WTC11 (cell line): Measurements from ENCODE around the gene ARPC2. TPM values are rescaled to one million over a fixed set of nuclear protein-coding genes. Genes with fewer than 3 reads are reported as not detected.

ENCODE experiments used
- ATAC-seq: fragments of 200-7000 bp; cut with Tn5 transposase; 2 replicates; pipeline ENCODE4 v1.10.0; 2021; ENCODE audit warnings: mild to moderate bottlenecking, moderate library complexity
- CTCF ChIA-PET: fragments of 300-600 bp; sonication (Branson Sonifier 250); formaldehyde crosslinking; loops from one replicate; lab custom pipeline; 2021; ENCODE audit warnings: antibody characterized with exemption; lab: Charles Lee
- POLR2A ChIA-PET: fragments of 350-600 bp; sonication (Branson Sonifier 250); formaldehyde crosslinking; loops from one replicate; lab custom pipeline; 2021; ENCODE audit warnings: antibody characterized with exemption; lab: Charles Lee
- DNase-seq: peaks from one replicate; pipeline ENCODE4 v3.0.0; 2021; ENCODE audit warnings: low spot score
- H3K27ac Mint-ChIP-seq: 2 replicates; pipeline ENCODE4 v1.8.0; 2021; ENCODE audit warnings: mixed read lengths
- H3K27me3 Mint-ChIP-seq: 2 replicates; pipeline ENCODE4 v1.8.0; 2021; ENCODE audit warnings: low read depth, mild to moderate bottlenecking, moderate library complexity, mixed read lengths
- H3K36me3 Mint-ChIP-seq: 2 replicates; pipeline ENCODE4 v1.8.0; 2021; ENCODE audit warnings: mixed read lengths
- H3K4me1 Mint-ChIP-seq: 2 replicates; pipeline ENCODE4 v1.8.0; 2022; ENCODE audit warnings: mixed read lengths
- H3K4me3 Mint-ChIP-seq: 2 replicates; pipeline ENCODE4 v1.8.0; 2021; ENCODE audit warnings: mild to moderate bottlenecking, moderate library complexity, mixed read lengths
- H3K9me3 Mint-ChIP-seq: 2 replicates; pipeline ENCODE4 v1.8.0; 2021; ENCODE audit warnings: mixed read lengths
- ATF1 ChIP-seq: sonication (generic); formaldehyde crosslinking; IDR thresholded peaks from 2 replicates; pipeline ENCODE4 v1.8.1; 2023; ENCODE audit warnings: mild to moderate bottlenecking, moderate library complexity, missing genetic modification reagents
- ATF2 ChIP-seq: sonication (generic); formaldehyde crosslinking; IDR thresholded peaks from 2 replicates; pipeline ENCODE4 v1.8.1; 2022; ENCODE audit warnings: low read depth, missing genetic modification reagents, borderline replicate concordance
- CREM ChIP-seq: sonication (generic); formaldehyde crosslinking; IDR thresholded peaks from 2 replicates; pipeline ENCODE4 v1.8.1; 2022; ENCODE audit warnings: mild to moderate bottlenecking, missing genetic modification reagents, moderate library complexity
- CTCF ChIP-seq: fragments of 200-600 bp; IDR thresholded peaks from 2 replicates; pipeline ENCODE4 v1.8.0; 2022; ENCODE audit warnings: antibody characterized with exemption
- GABPB1 ChIP-seq: sonication (generic); formaldehyde crosslinking; IDR thresholded peaks from 2 replicates; pipeline ENCODE4 v1.8.1; 2023; ENCODE audit warnings: mild to moderate bottlenecking, missing genetic modification reagents
- HMGA2 ChIP-seq: fragments of 250-450 bp; sonication (Bioruptor Pico); IDR thresholded peaks from 2 replicates; pipeline ENCODE4 v1.4.0; 2021; ENCODE audit warnings: mild to moderate bottlenecking, moderate library complexity
- NFATC4 ChIP-seq: fragments of 250-450 bp; sonication (Bioruptor Pico); IDR thresholded peaks from 2 replicates; pipeline ENCODE4 v1.9.0; 2021; ENCODE audit warnings: mild to moderate bottlenecking
- NFE2L1 ChIP-seq: sonication (generic); formaldehyde crosslinking; IDR thresholded peaks from 2 replicates; pipeline ENCODE4 v1.8.1; 2023; ENCODE audit warnings: missing genetic modification reagents
- NFYB ChIP-seq: sonication (generic); formaldehyde crosslinking; conservative IDR thresholded peaks from 2 replicates; pipeline ENCODE4 v1.8.0; 2022; ENCODE audit warnings: low read depth, missing genetic modification reagents
- PRDM15 ChIP-seq: sonication (generic); formaldehyde crosslinking; IDR thresholded peaks from 2 replicates; pipeline ENCODE4 v1.8.0; 2022; ENCODE audit warnings: missing genetic modification reagents
- PREB ChIP-seq: sonication (generic); formaldehyde crosslinking; IDR thresholded peaks from 2 replicates; pipeline ENCODE4 v1.8.1; 2022; ENCODE audit warnings: mild to moderate bottlenecking, missing genetic modification reagents, moderate library complexity, borderline replicate concordance
- SP1 ChIP-seq: sonication (generic); formaldehyde crosslinking; conservative IDR thresholded peaks from 2 replicates; pipeline ENCODE4 v1.8.1; 2022; ENCODE audit warnings: missing genetic modification reagents
- TCF7 ChIP-seq: sonication (generic); formaldehyde crosslinking; IDR thresholded peaks from 2 replicates; pipeline ENCODE4 v1.8.0; 2022; ENCODE audit warnings: mild to moderate bottlenecking, low read depth, missing genetic modification reagents, moderate library complexity
- TP53 ChIP-seq: sonication (generic); formaldehyde crosslinking; IDR thresholded peaks from 2 replicates; pipeline ENCODE4 v1.8.1; 2023; ENCODE audit warnings: mild to moderate bottlenecking, missing genetic modification reagents
- ZNF219 ChIP-seq: sonication (generic); formaldehyde crosslinking; IDR thresholded peaks from 2 replicates; pipeline ENCODE4 v1.8.0; 2023; ENCODE audit warnings: missing genetic modification reagents, mild to moderate bottlenecking, borderline replicate concordance
- ZNF232 ChIP-seq: sonication (generic); formaldehyde crosslinking; IDR thresholded peaks from 2 replicates; pipeline ENCODE4 v1.8.0; 2022; ENCODE audit warnings: mild to moderate bottlenecking, missing genetic modification reagents
- ZNF396 ChIP-seq: fragments of 250-450 bp; sonication (Bioruptor Pico); IDR thresholded peaks from 2 replicates; pipeline ENCODE4 v1.8.0; 2021; ENCODE audit warnings: mild to moderate bottlenecking, moderate library complexity, borderline replicate concordance
- total RNA-seq: library from RNA; stranded (reverse); gene quantifications from 3 replicates; pipeline ENCODE4 v1.2.3, GENCODE V29; 2021
- TF ChIP-seq, protein P1 (sequence below): sonication (generic); formaldehyde crosslinking; IDR thresholded peaks from 2 replicates; pipeline ENCODE4 v1.8.1; 2022; ENCODE audit warnings: missing genetic modification reagents, borderline replicate concordance
- TF ChIP-seq, protein P2 (sequence below): sonication (generic); formaldehyde crosslinking; IDR thresholded peaks from 2 replicates; pipeline ENCODE4 v1.8.1; 2023; ENCODE audit warnings: mild to moderate bottlenecking, missing genetic modification reagents
- TF ChIP-seq, protein P3 (sequence below): sonication (generic); formaldehyde crosslinking; IDR thresholded peaks from 2 replicates; pipeline ENCODE4 v1.8.1; 2023; ENCODE audit warnings: mild to moderate bottlenecking, moderate library complexity, missing genetic modification reagents

Gene ARPC2
- total RNA-seq, 1 experiment from 2014 or later: 184 TPM

DNA sequence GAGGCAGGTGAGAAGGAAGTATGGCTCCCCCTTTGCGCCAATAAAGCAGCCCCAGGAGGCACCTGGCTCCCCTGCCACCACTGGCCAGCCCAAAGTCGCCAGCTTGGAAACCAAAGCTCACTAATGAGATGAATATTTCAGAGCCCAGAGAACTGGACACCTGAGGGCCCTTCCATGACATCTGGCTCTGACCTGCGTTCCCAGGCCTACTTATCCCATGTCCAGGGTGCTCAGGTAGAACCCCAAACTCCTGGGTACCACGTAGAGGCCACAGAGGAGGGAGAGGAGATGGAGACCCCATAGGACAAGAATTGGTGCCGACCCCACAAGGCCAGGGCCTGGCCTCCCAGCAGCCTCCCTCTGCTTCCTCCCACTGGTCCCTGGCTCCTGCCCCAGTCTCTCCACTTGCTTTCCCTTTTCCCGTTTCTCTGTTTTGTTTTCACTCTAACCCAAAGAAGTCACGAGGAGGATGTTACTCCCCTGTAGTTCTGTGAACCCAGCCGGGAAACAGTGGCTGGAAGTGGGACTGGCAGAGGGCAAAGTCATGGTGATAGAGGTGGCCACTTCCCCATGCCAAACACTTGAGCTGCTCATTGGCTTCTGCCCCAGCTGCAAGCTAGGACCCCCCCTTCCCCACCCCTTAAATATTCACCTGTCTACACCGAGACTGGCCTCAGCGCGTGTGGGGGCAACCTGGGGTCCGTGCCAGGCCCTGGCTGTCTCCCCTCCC, 74.5 kb downstream of the ARPC2 start (continued):
- no peak for TF ChIP-seq CTCF
- TF ChIP-seq TP53: no peak
- TF ChIP-seq, all 79 proteins: peak for 0

- Mint-ChIP-seq H3K27ac (peak within 1 kb of the TSS; percentile 48; the same call in 1 of the 2 replicates), H3K36me3 (no peaks in the 10 kb centered on the region), H3K4me1 (peaks cover 47% of the 10 kb centered on the region), H3K27me3 (peaks cover 4% of the 10 kb centered on the region; the same call in 1 of the 2 replicates), H3K4me3 (peak within 1 kb of the TSS; percentile 65), H3K9me3 (no peaks in the 10 kb centered on the region)
- ChIA-PET CTCF (interaction anchor here (0.5 to 2.4 kb wide), 20 partner anchors 10 to 551 kb away, joined by 3 to 9 read pairs (median 4); partner anchors contain the start of genes AAMP, CATIP and PNKD), POLR2A (interaction anchor here (0.6 kb wide), 2 partner anchors 32 to 65 kb away, joined by 4 to 6 read pairs; partner anchors contain the start of gene CATIP)
- peak; percentile 73 for DNase-seq
- peak; percentile 90 for ATAC-seq
- TF ChIP-seq SP1 (CRISPR knock-in tag) (peak; percentile 79), ZNF219 (no peak), TCF7 (CRISPR knock-in tag) (no peak), ATF2 (CRISPR knock-in tag) (no peak), ZNF396 (CRISPR knock-in tag) (no peak), ATF1 (CRISPR knock-in tag) (peak; percentile 70; the same call in 1 of the 2 replicates), PRDM15 (CRISPR knock-in tag) (peak; percentile 35; the same call in 1 of the 2 replicates), NFYB (no peak), NFATC4 (CRISPR knock-in tag) (no peak), GABPB1 (CRISPR knock-in tag) (no peak), NFE2L1 (no peak), ZNF232 (CRISPR knock-in tag) (no peak), PREB (CRISPR knock-in tag) (no peak), CREM (CRISPR knock-in tag) (no peak), HMGA2 (CRISPR knock-in tag) (no peak)
- TF ChIP-seq, protein P1, sequence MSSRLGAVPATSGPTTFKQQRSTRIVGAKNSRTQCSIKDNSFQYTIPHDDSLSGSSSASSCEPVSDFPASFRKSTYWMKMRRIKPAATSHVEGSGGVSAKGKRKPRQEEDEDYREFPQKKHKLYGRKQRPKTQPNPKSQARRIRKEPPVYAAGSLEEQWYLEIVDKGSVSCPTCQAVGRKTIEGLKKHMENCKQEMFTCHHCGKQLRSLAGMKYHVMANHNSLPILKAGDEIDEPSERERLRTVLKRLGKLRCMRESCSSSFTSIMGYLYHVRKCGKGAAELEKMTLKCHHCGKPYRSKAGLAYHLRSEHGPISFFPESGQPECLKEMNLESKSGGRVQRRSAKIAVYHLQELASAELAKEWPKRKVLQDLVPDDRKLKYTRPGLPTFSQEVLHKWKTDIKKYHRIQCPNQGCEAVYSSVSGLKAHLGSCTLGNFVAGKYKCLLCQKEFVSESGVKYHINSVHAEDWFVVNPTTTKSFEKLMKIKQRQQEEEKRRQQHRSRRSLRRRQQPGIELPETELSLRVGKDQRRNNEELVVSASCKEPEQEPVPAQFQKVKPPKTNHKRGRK (CRISPR knock-in tag): no peak
- TF ChIP-seq, protein P2, sequence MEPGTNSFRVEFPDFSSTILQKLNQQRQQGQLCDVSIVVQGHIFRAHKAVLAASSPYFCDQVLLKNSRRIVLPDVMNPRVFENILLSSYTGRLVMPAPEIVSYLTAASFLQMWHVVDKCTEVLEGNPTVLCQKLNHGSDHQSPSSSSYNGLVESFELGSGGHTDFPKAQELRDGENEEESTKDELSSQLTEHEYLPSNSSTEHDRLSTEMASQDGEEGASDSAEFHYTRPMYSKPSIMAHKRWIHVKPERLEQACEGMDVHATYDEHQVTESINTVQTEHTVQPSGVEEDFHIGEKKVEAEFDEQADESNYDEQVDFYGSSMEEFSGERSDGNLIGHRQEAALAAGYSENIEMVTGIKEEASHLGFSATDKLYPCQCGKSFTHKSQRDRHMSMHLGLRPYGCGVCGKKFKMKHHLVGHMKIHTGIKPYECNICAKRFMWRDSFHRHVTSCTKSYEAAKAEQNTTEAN: no peak
- TF ChIP-seq, protein P3, sequence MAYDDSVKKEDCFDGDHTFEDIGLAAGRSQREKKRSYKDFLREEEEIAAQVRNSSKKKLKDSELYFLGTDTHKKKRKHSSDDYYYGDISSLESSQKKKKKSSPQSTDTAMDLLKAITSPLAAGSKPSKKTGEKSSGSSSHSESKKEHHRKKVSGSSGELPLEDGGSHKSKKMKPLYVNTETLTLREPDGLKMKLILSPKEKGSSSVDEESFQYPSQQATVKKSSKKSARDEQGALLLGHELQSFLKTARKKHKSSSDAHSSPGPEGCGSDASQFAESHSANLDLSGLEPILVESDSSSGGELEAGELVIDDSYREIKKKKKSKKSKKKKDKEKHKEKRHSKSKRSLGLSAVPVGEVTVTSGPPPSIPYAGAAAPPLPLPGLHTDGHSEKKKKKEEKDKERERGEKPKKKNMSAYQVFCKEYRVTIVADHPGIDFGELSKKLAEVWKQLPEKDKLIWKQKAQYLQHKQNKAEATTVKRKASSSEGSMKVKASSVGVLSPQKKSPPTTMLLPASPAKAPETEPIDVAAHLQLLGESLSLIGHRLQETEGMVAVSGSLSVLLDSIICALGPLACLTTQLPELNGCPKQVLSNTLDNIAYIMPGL (CRISPR knock-in tag): peak; percentile 85; the same call in 1 of the 2 replicates
These were observed 75.3 kb downstream of the ARPC2 start, which contains the start of gene TMBIM1 for GRCh38 chr2:218292048-218293014. TMBIM1 (minus strand) TSS chr2:218292503; CDS start chr2:218282141, 10,362 bp downstream.
